Liver (tissue), 9 donors: ENCODE measurements around the gene FAXDC2. TPM values are rescaled to one million over a fixed set of nuclear protein-coding genes. Genes with fewer than 3 reads are reported as not detected.

Experiments used
- DNase-seq: peaks from one replicate; pipeline ENCODE4 v3.0.0-alpha.2; 2017; ENCODE audit warnings: low spot score
- H3K27ac ChIP-seq, 2 donors: one replicate each; pipeline ENCODE4 v1.7.0; 2013; ENCODE audit warnings: inconsistent platforms in 2 of 2, low read length in 2 of 2, control low read depth in 1 of 2, low read depth in 1 of 2, mild to moderate bottlenecking in 1 of 2
- H3K27me3 ChIP-seq, 4 donors: one replicate each; pipeline versions ENCODE4 v1.6.1 to v1.7.0; 2013; ENCODE audit warnings: low read length in 3 of 4, inconsistent platforms in 1 of 4, mild to moderate bottlenecking in 1 of 4, moderate library complexity in 1 of 4; ENCODE audit not compliant: control insufficient read depth in 4 of 4, insufficient read depth in 4 of 4
- H3K36me3 ChIP-seq, 4 donors: one replicate each; pipeline versions ENCODE4 v1.6.1 to v1.7.0; 2013; ENCODE audit warnings: low read length in 3 of 4, mild to moderate bottlenecking in 3 of 4, low read depth in 1 of 4, moderate library complexity in 1 of 4; ENCODE audit not compliant: control insufficient read depth in 4 of 4, insufficient read depth in 3 of 4
- H3K4me1 ChIP-seq, 4 donors: one replicate each; pipeline versions ENCODE4 v1.6.1 to v1.7.0; 2013; ENCODE audit warnings: low read length in 3 of 4, mild to moderate bottlenecking in 3 of 4, moderate library complexity in 1 of 4; ENCODE audit not compliant: control insufficient read depth in 4 of 4, insufficient read depth in 4 of 4
- H3K4me3 ChIP-seq, 3 donors: one replicate each; pipeline versions ENCODE4 v1.6.1 to v1.7.0; 2013; ENCODE audit warnings: low read length in 3 of 3, control low read depth in 1 of 3, low read depth in 1 of 3, mild to moderate bottlenecking in 1 of 3
- H3K9ac ChIP-seq, 2 donors: one replicate each; pipeline ENCODE4 v1.7.0; 2013; ENCODE audit warnings: low read length in 2 of 2, mild to moderate bottlenecking in 2 of 2, moderate library complexity in 2 of 2, control low read depth in 1 of 2, low read depth in 1 of 2
- H3K9me3 ChIP-seq, 4 donors: one replicate each; pipeline versions ENCODE4 v1.6.1 to v1.7.0; 2013; ENCODE audit warnings: low read length in 3 of 4; ENCODE audit not compliant: control insufficient read depth in 4 of 4
- ATF3 ChIP-seq: IDR thresholded peaks from 2 replicates; pipeline ENCODE4 v1.6.1; 2016; ENCODE audit warnings: antibody characterized with exemption
- CTCF ChIP-seq: fragments of 150-350 bp; IDR thresholded peaks from 2 replicates; pipeline ENCODE4 v1.5.1; 2017; ENCODE audit warnings: improper control_type of control experiment, low read depth, low read length; ENCODE audit not compliant: missing input control
- EGR1 ChIP-seq, 2 donors: IDR thresholded peaks; 2 replicates each; pipeline ENCODE4 v1.6.1; 2016 to 2018; ENCODE audit warnings: antibody characterized with exemption in 2 of 2, low read depth in 2 of 2
- FOXA1 ChIP-seq: IDR thresholded peaks from 2 replicates; pipeline ENCODE4 v1.6.1; 2016; ENCODE audit warnings: antibody characterized with exemption
- FOXA2 ChIP-seq: IDR thresholded peaks from 2 replicates; pipeline ENCODE4 v1.6.1; 2016; ENCODE audit warnings: antibody characterized with exemption
- GABPA ChIP-seq, 2 donors: IDR thresholded peaks in 1 of 2; conservative IDR thresholded peaks in 1 of 2; 2 replicates each; pipeline ENCODE4 v1.6.1; 2016; ENCODE audit warnings: antibody characterized with exemption in 2 of 2, mild to moderate bottlenecking in 1 of 2, moderate library complexity in 1 of 2
- HNF4A ChIP-seq, 2 donors: conservative IDR thresholded peaks; 2 replicates each; pipeline ENCODE4 v1.6.1; 2016; ENCODE audit warnings: antibody characterized with exemption in 2 of 2, mild to moderate bottlenecking in 2 of 2
- HNF4G ChIP-seq: IDR thresholded peaks from 2 replicates; pipeline ENCODE4 v1.6.1; 2016; ENCODE audit warnings: antibody characterized with exemption
- JUND ChIP-seq, 2 donors: IDR thresholded peaks; 2 replicates each; pipeline ENCODE4 v1.6.1; 2016; ENCODE audit warnings: antibody characterized with exemption in 2 of 2
- MAX ChIP-seq: IDR thresholded peaks from 2 replicates; pipeline ENCODE4 v1.6.1; 2016; ENCODE audit warnings: antibody characterized with exemption
- NR2F2 ChIP-seq: IDR thresholded peaks from 2 replicates; pipeline ENCODE4 v1.6.1; 2016; ENCODE audit warnings: antibody characterized with exemption
- RAD21 ChIP-seq, 2 donors: IDR thresholded peaks; 2 replicates each; pipeline ENCODE4 v1.6.1; 2016; ENCODE audit warnings: antibody characterized with exemption in 2 of 2, mild to moderate bottlenecking in 2 of 2
- REST ChIP-seq: IDR thresholded peaks from 2 replicates; pipeline ENCODE4 v1.6.1; 2016; ENCODE audit warnings: antibody characterized with exemption, mild to moderate bottlenecking
- RXRA ChIP-seq, 2 donors: IDR thresholded peaks; 2 replicates each; pipeline ENCODE4 v1.6.1; 2017 to 2018; ENCODE audit warnings: antibody characterized with exemption in 2 of 2, mild to moderate bottlenecking in 1 of 2
- SP1 ChIP-seq: IDR thresholded peaks from 2 replicates; pipeline ENCODE4 v1.6.1; 2018; ENCODE audit warnings: antibody characterized with exemption, mild to moderate bottlenecking
- TAF1 ChIP-seq: conservative IDR thresholded peaks from 2 replicates; pipeline ENCODE4 v1.6.1; 2016; ENCODE audit warnings: antibody characterized with exemption, mild to moderate bottlenecking
- YY1 ChIP-seq: IDR thresholded peaks from 2 replicates; pipeline ENCODE4 v1.6.1; 2016; ENCODE audit warnings: antibody characterized with exemption, mild to moderate bottlenecking
- ZBTB33 ChIP-seq: IDR thresholded peaks from 2 replicates; pipeline ENCODE4 v1.6.1; 2016; ENCODE audit warnings: antibody characterized with exemption
- WGBS: extraction: QIAGEN DNeasy Blood & Tissue Kit; methylation state at CpG from one replicate; pipeline ENCODE4 v1.1.7; 2013; 5-methylcytosine and 5-hydroxymethylcytosine counted together
- polyA plus RNA-seq, 2 donors: library from polyadenylated mRNA; stranded (reverse) in 1 of 2; unstranded in 1 of 2; fragments of 200-250 nt in 1 of 2; fragments of >200 nt in 1 of 2; fragmentation: Nextera tagmentation in 1 of 2; extraction: Ambion mirVana in 1 of 2; gene quantifications; one replicate each; pipeline versions ENCODE4 v1.2.1 to v1.2.3, GENCODE V29; 2013 to 2015
- total RNA-seq, 2 donors: library from RNA; depleted of rRNA; stranded (reverse); fragments of >200 nt; gene quantifications; one replicate each; pipeline ENCODE4 v1.2.3, GENCODE V29; 2014
- donor health status: healthy.
- donor health status: healthy.
- donor health status: healthy.
- donor health status: healthy.
- donor health status: healthy.

The FAXDC2 gene
- total and polyA plus RNA-seq, 4 donors: 27.5 to 110 (median 64.5) TPM

- no peak overlapping the region for H3K9ac ChIP-seq
- peaks cover 9 to 55% (median 40%) of the 10 kb centered on the region in 4 donors for H3K36me3 ChIP-seq
- no peak for DNase-seq
- 78% methylated on average over 7 of the region's 7 CpGs for WGBS
- TF ChIP-seq JUND (IDR thresholded peaks at IDR 0.05) (no peak), EGR1 (IDR thresholded peaks at IDR 0.05; ENCODE audit: low read depth in 2 of 2) (no peak), SP1 (no peak), ATF3 (no peak), CTCF (no peak), ZBTB33 (no peak), FOXA1 (no peak), TAF1 (no peak), NR2F2 (no peak), GABPA (IDR thresholded peaks at IDR 0.05 in 1 of 2, conservative IDR thresholded peaks at IDR 0.05 in 1 of 2) (no peak), YY1 (no peak), HNF4G (no peak), REST (no peak), MAX (no peak), HNF4A (conservative IDR thresholded peaks at IDR 0.05) (no peak), RXRA (IDR thresholded peaks at IDR 0.05) (no peak), FOXA2 (no peak), RAD21 (IDR thresholded peaks at IDR 0.05) (no peak)
- no peak overlapping the region for H3K27ac ChIP-seq
- H3K4me3 ChIP-seq: no peak overlapping the region
- H3K9me3 ChIP-seq: no peaks in the 10 kb centered on the region
- no peaks in the 10 kb centered on the region for H3K27me3 ChIP-seq
- H3K4me1 ChIP-seq: no peaks in the 10 kb centered on the region
These were observed 55.7 kb downstream of the FAXDC2 start for GRCh38 chr5:154794525-154795234.
